HG03139 (cell line): Measurements from ENCODE around the gene TICAM2.

Experiments
- ATAC-seq: cut with Tn5 transposase; IDR thresholded peaks from one replicate; pipeline ENCODE4 v1.9.1; 2021; ENCODE audit not compliant: unreplicated experiment

Gene TICAM2

GRCh38 chr5:115611873-115612272, 9.6 kb upstream of the TICAM2 start:
- ATAC-seq = no peak

- no peak for ATAC-seq
Measured at GRCh38 chr5:115607935-115608334, 5.7 kb upstream of the TICAM2 start.

GRCh38 chr5:115605436-115605835, 3.2 kb upstream of the TICAM2 start:
- no peak for ATAC-seq

- ATAC-seq = no peak
Measured at GRCh38 chr5:115602591-115603125, 379 bp upstream of the TICAM2 start.

GRCh38 chr5:115600766-115601165, 1.5 kb downstream of the TICAM2 start:
- ATAC-seq = no peak

GRCh38 chr5:115599924-115600323, 2.4 kb downstream of the TICAM2 start:
- ATAC-seq = no peak

- no peak for ATAC-seq
Measured at GRCh38 chr5:115599502-115599901, 2.8 kb downstream of the TICAM2 start.

GRCh38 chr5:115594128-115595047, 7.9 kb downstream of the TICAM2 start:
- no peak for ATAC-seq

- no peak for ATAC-seq
Measured at GRCh38 chr5:115589043-115589442, 13.2 kb downstream of the TICAM2 start.

- no peak for ATAC-seq
Measured at GRCh38 chr5:115588640-115589039, 13.6 kb downstream of the TICAM2 start.

GRCh38 chr5:115586525-115587146, 15.6 kb downstream of the TICAM2 start:
- ATAC-seq = no peak

- ATAC-seq = no peak
Measured at GRCh38 chr5:115585265-115585664, 17.0 kb downstream of the TICAM2 start.

GRCh38 chr5:115584501-115584900, 17.8 kb downstream of the TICAM2 start:
- ATAC-seq = no peak

GRCh38 chr5:115583474-115583873, 18.8 kb downstream of the TICAM2 start:
- ATAC-seq = no peak

GRCh38 chr5:115580941-115581340, 21.3 kb downstream of the TICAM2 start:
- no peak for ATAC-seq

GRCh38 chr5:115579747-115580173, 22.5 kb downstream of the TICAM2 start:
- ATAC-seq = peak; percentile 70

GRCh38 chr5:115579216-115579615, 23.1 kb downstream of the TICAM2 start:
- no peak for ATAC-seq

GRCh38 chr5:115578657-115579056, 23.6 kb downstream of the TICAM2 start:
- peak; percentile 44 for ATAC-seq

- ATAC-seq = no peak
Measured at GRCh38 chr5:115577741-115578140, 24.5 kb downstream of the TICAM2 start.

- ATAC-seq = no peak
Measured at GRCh38 chr5:115577329-115577728, 24.9 kb downstream of the TICAM2 start.

GRCh38 chr5:115575167-115576070, 26.9 kb downstream of the TICAM2 start:
- ATAC-seq = peak; percentile 37
